ENCODE results near the gene GANC. TPM values are rescaled to one million over a fixed set of nuclear protein-coding genes. Genes with fewer than 3 reads are reported as not detected.

GANC gene
- total RNA-seq, 1 donor from 2014 or later = 39.7 TPM

GRCh38 chr15:42232606-42233005 lies 40.4 kb upstream of the GANC start:
- Mint-ChIP-seq H3K4me3 (no peak overlapping the region), H3K9me3 (no peaks in the 10 kb centered on the region), H3K27ac (no peak overlapping the region), H3K4me1 (no peaks in the 10 kb centered on the region), H3K36me3 (peaks cover 32% of the 10 kb centered on the region), H3K27me3 (ENCODE audit: low read depth) (no peaks in the 10 kb centered on the region)
- no peak for DNase-seq (ENCODE audit: low spot score in 2 of 2, unreplicated experiment in 2 of 2)
- no peak for TF ChIP-seq CTCF (IDR thresholded peaks at IDR 0.05; ENCODE audit: unreplicated experiment)

DNA sequence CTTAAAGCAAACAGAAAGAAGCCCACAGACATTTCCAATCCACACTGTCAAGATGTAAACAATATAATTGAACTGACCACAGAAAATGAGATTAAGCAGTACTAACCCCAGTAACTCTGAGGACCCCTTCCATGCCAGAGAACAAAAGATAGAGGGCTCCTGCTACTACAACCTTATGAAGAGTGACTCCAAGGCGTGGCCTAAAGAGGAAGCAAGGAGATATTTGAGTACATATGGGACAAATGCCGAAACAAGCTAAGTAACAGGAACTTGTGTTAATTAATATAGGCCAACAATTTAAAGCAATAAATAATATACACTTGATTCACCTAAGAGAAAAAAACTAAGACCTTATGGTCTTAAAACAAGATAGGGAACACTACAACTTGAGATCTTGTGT lies 39.9 kb upstream of the GANC start:
- Mint-ChIP-seq H3K4me1 (no peaks in the 10 kb centered on the region), H3K9me3 (no peaks in the 10 kb centered on the region), H3K27ac (no peak overlapping the region), H3K27me3 (ENCODE audit: low read depth) (no peaks in the 10 kb centered on the region), H3K36me3 (peaks cover 32% of the 10 kb centered on the region), H3K4me3 (no peak overlapping the region)
- DNase-seq (ENCODE audit: low spot score in 2 of 2, unreplicated experiment in 2 of 2) = no peak
- no peak for TF ChIP-seq CTCF (IDR thresholded peaks at IDR 0.05; ENCODE audit: unreplicated experiment)

- H3K36me3 Mint-ChIP-seq = peaks cover 42% of the 10 kb centered on the region
- H3K4me1 Mint-ChIP-seq = no peaks in the 10 kb centered on the region
- DNase-seq (ENCODE audit: low spot score in 2 of 2, unreplicated experiment in 2 of 2) = no peak
- H3K27ac Mint-ChIP-seq = no peak overlapping the region
- no peaks in the 10 kb centered on the region for H3K9me3 Mint-ChIP-seq
- TF ChIP-seq CTCF (IDR thresholded peaks at IDR 0.05; ENCODE audit: unreplicated experiment) = no peak
- no peak overlapping the region for H3K4me3 Mint-ChIP-seq
- no peaks in the 10 kb centered on the region for H3K27me3 Mint-ChIP-seq (ENCODE audit: low read depth)
Observed at GRCh38 chr15:42239528-42240182, 33.3 kb upstream of the GANC start.

DNA sequence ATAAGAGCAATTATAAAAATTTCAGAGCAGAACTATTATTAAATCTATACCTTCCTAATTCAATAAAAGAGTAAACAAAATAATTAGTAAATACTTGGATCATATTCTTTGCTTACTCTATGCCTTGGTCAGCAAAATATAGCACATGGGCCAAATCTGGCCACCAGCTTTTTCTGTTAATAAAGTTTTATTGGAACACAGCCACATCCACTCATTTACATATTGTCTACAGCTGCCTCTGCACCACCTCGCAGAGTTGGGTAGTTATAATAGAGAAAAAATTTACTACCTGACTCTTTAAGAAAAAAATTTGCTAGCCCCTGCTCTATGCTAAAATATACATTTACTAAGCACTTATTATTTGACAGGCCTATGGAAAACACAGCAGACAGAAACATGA lies 32.2 kb upstream of the GANC start:
- Mint-ChIP-seq H3K4me1 (no peaks in the 10 kb centered on the region), H3K9me3 (no peaks in the 10 kb centered on the region), H3K4me3 (no peak overlapping the region), H3K27ac (no peak overlapping the region), H3K36me3 (peaks cover 36% of the 10 kb centered on the region), H3K27me3 (ENCODE audit: low read depth) (no peaks in the 10 kb centered on the region)
- no peak for TF ChIP-seq CTCF (IDR thresholded peaks at IDR 0.05; ENCODE audit: unreplicated experiment)
- no peak for DNase-seq (ENCODE audit: low spot score in 2 of 2, unreplicated experiment in 2 of 2)

GRCh38 chr15:42253300-42253699 lies 19.7 kb upstream of the GANC start:
- Mint-ChIP-seq H3K36me3 (peaks cover 81% of the 10 kb centered on the region), H3K9me3 (peaks cover 61% of the 10 kb centered on the region), H3K27me3 (ENCODE audit: low read depth) (no peaks in the 10 kb centered on the region), H3K27ac (no peak overlapping the region), H3K4me1 (no peaks in the 10 kb centered on the region), H3K4me3 (no peak overlapping the region)
- DNase-seq (ENCODE audit: low spot score in 2 of 2, unreplicated experiment in 2 of 2) = no peak
- TF ChIP-seq CTCF (IDR thresholded peaks at IDR 0.05; ENCODE audit: unreplicated experiment) = no peak

- no peaks in the 10 kb centered on the region for H3K27me3 Mint-ChIP-seq (ENCODE audit: low read depth)
- peaks cover 7% of the 10 kb centered on the region for H3K9me3 Mint-ChIP-seq
- H3K27ac Mint-ChIP-seq = no peak overlapping the region
- H3K4me1 Mint-ChIP-seq = peaks cover 6% of the 10 kb centered on the region
- DNase-seq (ENCODE audit: low spot score in 2 of 2, unreplicated experiment in 2 of 2) = no peak
- H3K4me3 Mint-ChIP-seq = no peak overlapping the region
- no peak for TF ChIP-seq CTCF (IDR thresholded peaks at IDR 0.05; ENCODE audit: unreplicated experiment)
- H3K36me3 Mint-ChIP-seq = peaks cover 53% of the 10 kb centered on the region
Observed at GRCh38 chr15:42264795-42265194, 8.2 kb upstream of the GANC start.

All from mesothelial cell of epicardium (in vitro differentiated cells).